Measurements from ENCODE around the gene ZNF655. TPM values are rescaled to one million over a fixed set of nuclear protein-coding genes. Genes with fewer than 3 reads are reported as not detected.
"Not testable (repeated sequence)": the region's sequence is repeated elsewhere in the genome, so short reads cannot be mapped to it uniquely, and the experiment has no call there.

Gene ZNF655
- total and polyA plus RNA-seq, 3 experiments from 2014 or later: 55.8 to 91.6 (median 58.2) TPM

GRCh38 chr7:99562114-99562784, 3.8 kb downstream of the ZNF655 start:
- peaks cover 49 to 73% (median 61%) of the 10 kb centered on the region in 3 donors for H3K4me1 Mint-ChIP-seq
- POLR2A ChIA-PET: no interaction called here

GRCh38 chr7:99562832-99563231, 4.4 kb downstream of the ZNF655 start:
- CTCF ChIA-PET: no interaction called here
- H3K36me3 Mint-ChIP-seq: peaks cover 0 to 75% (median 28%) of the 10 kb centered on the region in 3 donors

More at GRCh38 chr7:99562114-99562784, 3.8 kb downstream of the ZNF655 start:
- peaks cover 0 to 1% (median 0%) of the 10 kb centered on the region in 5 donors for H3K9me3 Mint-ChIP-seq
- H3K27ac ChIP-seq (ENCODE audit: low read depth, low read length): no peak overlapping the region
- no peaks in the 10 kb centered on the region for H3K27me3 ChIP-seq (ENCODE audit: insufficient read depth, low read length, poor library complexity, severe bottlenecking)
- H3K27ac Mint-ChIP-seq: peak overlapping the region in 5 of 8 donors; percentile 18 to 97 (median 58)
- peaks cover 52% of the 10 kb centered on the region for H3K36me3 ChIP-seq (ENCODE audit: insufficient read depth, low read length)
- H3K4me3 ChIP-seq (ENCODE audit: low read length): no peak overlapping the region
- H3K4me1 ChIP-seq (ENCODE audit: insufficient read depth, low read length): peaks cover 21% of the 10 kb centered on the region
- peak overlapping the region in 2 of 7 donors; percentile 20 to 53 for H3K4me3 Mint-ChIP-seq
- DNase-seq: no peak
- peaks cover 0 to 76% (median 29%) of the 10 kb centered on the region in 3 donors for H3K36me3 Mint-ChIP-seq
- CTCF ChIA-PET: no interaction called here
- H3K9me3 ChIP-seq (ENCODE audit: low read length): no peaks in the 10 kb centered on the region
- peaks cover 0 to 2% of the 10 kb centered on the region in 2 donors for H3K27me3 Mint-ChIP-seq

GRCh38 chr7:99563650-99564049, 5.2 kb downstream of the ZNF655 start:
- CTCF ChIA-PET: no interaction called here

More at GRCh38 chr7:99562832-99563231, 4.4 kb downstream of the ZNF655 start:
- Histone ChIP-seq H3K4me3 (ENCODE audit: low read length) (no peak overlapping the region), H3K4me1 (ENCODE audit: insufficient read depth, low read length) (peaks cover 18% of the 10 kb centered on the region), H3K9me3 (ENCODE audit: low read length) (no peaks in the 10 kb centered on the region), H3K36me3 (ENCODE audit: insufficient read depth, low read length) (peaks cover 52% of the 10 kb centered on the region), H3K27ac (ENCODE audit: low read depth, low read length) (no peak overlapping the region), H3K27me3 (ENCODE audit: insufficient read depth, low read length, poor library complexity, severe bottlenecking) (no peaks in the 10 kb centered on the region)
- Mint-ChIP-seq H3K27ac (peak overlapping the region in 5 of 8 donors; percentile 3 to 97 (median 57)), H3K9me3 (no peaks in the 10 kb centered on the region), H3K27me3 (peaks cover 0 to 2% of the 10 kb centered on the region in 2 donors), H3K4me3 (peak overlapping the region in 2 of 7 donors; percentile 18 to 46), H3K4me1 (peaks cover 43 to 67% (median 55%) of the 10 kb centered on the region in 3 donors)
- DNase-seq: peak in 1 of 5 donors; percentile 49
- POLR2A ChIA-PET: no interaction called here

DNA sequence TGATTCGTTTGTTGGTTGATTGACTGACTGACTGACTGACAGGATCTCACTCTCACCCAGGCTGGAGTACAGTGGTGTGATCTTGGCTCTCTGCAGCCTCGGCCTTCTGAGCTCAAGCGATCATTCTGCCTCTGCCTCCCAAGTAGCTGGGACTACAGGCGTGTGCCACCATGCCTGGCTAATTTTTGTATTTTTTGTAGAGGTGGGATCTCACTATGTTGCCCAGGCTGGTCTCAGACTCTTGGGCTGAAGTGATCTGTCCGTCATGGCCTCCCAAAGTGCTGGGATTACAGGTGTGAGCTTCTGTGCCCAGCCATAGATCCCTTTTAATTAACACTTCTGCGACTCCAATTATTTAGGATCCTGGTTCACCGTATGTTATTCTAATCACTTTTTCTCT, 10.3 kb downstream of the ZNF655 start:
- H3K9me3 ChIP-seq (ENCODE audit: low read length); POLR2A ChIA-PET; H3K4me1 ChIP-seq (ENCODE audit: insufficient read depth, low read length); H3K27me3 Mint-ChIP-seq; H3K9me3 Mint-ChIP-seq; H3K27ac ChIP-seq (ENCODE audit: low read depth, low read length); H3K4me3 ChIP-seq (ENCODE audit: low read length); H3K4me3 Mint-ChIP-seq; DNase-seq; H3K27me3 ChIP-seq (ENCODE audit: insufficient read depth, low read length, poor library complexity, severe bottlenecking): not testable (repeated sequence)
- Mint-ChIP-seq H3K36me3 (peaks cover 0 to 81% (median 27%) of the 10 kb centered on the region in 3 donors), H3K4me1 (peaks cover 21 to 28% (median 26%) of the 10 kb centered on the region in 3 donors), H3K27ac (peak overlapping the region in 1 of 8 donors; percentile 43)
- CTCF ChIA-PET: interaction anchor here (0.7 kb wide), 1 partner anchor 9 kb away, joined by 3 read pairs; no protein-coding TSS in a partner anchor
- peaks cover 32% of the 10 kb centered on the region for H3K36me3 ChIP-seq (ENCODE audit: insufficient read depth, low read length)

More at GRCh38 chr7:99563650-99564049, 5.2 kb downstream of the ZNF655 start:
- Histone ChIP-seq H3K4me1 (ENCODE audit: insufficient read depth, low read length) (peaks cover 18% of the 10 kb centered on the region), H3K9me3 (ENCODE audit: low read length) (no peaks in the 10 kb centered on the region), H3K4me3 (ENCODE audit: low read length) (no peak overlapping the region), H3K27ac (ENCODE audit: low read depth, low read length) (no peak overlapping the region), H3K27me3 (ENCODE audit: insufficient read depth, low read length, poor library complexity, severe bottlenecking) (no peaks in the 10 kb centered on the region), H3K36me3 (ENCODE audit: insufficient read depth, low read length) (peaks cover 52% of the 10 kb centered on the region)
- Mint-ChIP-seq H3K4me3 (peak overlapping the region in 1 of 7 donors; percentile 13), H3K27me3 (peaks cover 0 to 2% of the 10 kb centered on the region in 2 donors), H3K27ac (peak overlapping the region in 4 of 8 donors; percentile 13 to 70 (median 20)), H3K36me3 (peaks cover 0 to 70% (median 25%) of the 10 kb centered on the region in 3 donors), H3K9me3 (no peaks in the 10 kb centered on the region), H3K4me1 (peaks cover 38 to 62% (median 52%) of the 10 kb centered on the region in 3 donors)
- POLR2A ChIA-PET: no interaction called here
- no peak for DNase-seq

GRCh38 chr7:99571768-99572167, 13.3 kb downstream of the ZNF655 start:
- H3K9me3 Mint-ChIP-seq: no peaks in the 10 kb centered on the region
- no peak overlapping the region for H3K4me3 Mint-ChIP-seq
- peaks cover 5 to 7% (median 6%) of the 10 kb centered on the region in 3 donors for H3K4me1 Mint-ChIP-seq
- peak overlapping the region in 3 of 8 donors; percentile 5 to 85 (median 56) for H3K27ac Mint-ChIP-seq
- H3K27me3 ChIP-seq (ENCODE audit: insufficient read depth, low read length, poor library complexity, severe bottlenecking): no peaks in the 10 kb centered on the region
- H3K4me1 ChIP-seq (ENCODE audit: insufficient read depth, low read length): no peaks in the 10 kb centered on the region
- no peak overlapping the region for H3K4me3 ChIP-seq (ENCODE audit: low read length)
- ChIA-PET POLR2A (no interaction called here), CTCF (interaction anchor here (1.1 kb wide), 1 partner anchor 13 kb away, joined by 3 read pairs; no protein-coding TSS in a partner anchor)
- no peaks in the 10 kb centered on the region for H3K27me3 Mint-ChIP-seq
- H3K9me3 ChIP-seq (ENCODE audit: low read length): no peaks in the 10 kb centered on the region
- H3K36me3 Mint-ChIP-seq: peaks cover 0 to 62% (median 14%) of the 10 kb centered on the region in 3 donors
- no peak overlapping the region for H3K27ac ChIP-seq (ENCODE audit: low read depth, low read length)
- peaks cover 9% of the 10 kb centered on the region for H3K36me3 ChIP-seq (ENCODE audit: insufficient read depth, low read length)
- DNase-seq: no peak

GRCh38 chr7:99573257-99573656, 14.8 kb downstream of the ZNF655 start:
- Histone ChIP-seq H3K27ac (ENCODE audit: low read depth, low read length) (no peak overlapping the region), H3K27me3 (ENCODE audit: insufficient read depth, low read length, poor library complexity, severe bottlenecking) (no peaks in the 10 kb centered on the region), H3K4me1 (ENCODE audit: insufficient read depth, low read length) (no peaks in the 10 kb centered on the region), H3K4me3 (ENCODE audit: low read length) (no peak overlapping the region), H3K9me3 (ENCODE audit: low read length) (no peaks in the 10 kb centered on the region), H3K36me3 (ENCODE audit: insufficient read depth, low read length) (peaks cover 9% of the 10 kb centered on the region)
- Mint-ChIP-seq H3K4me1 (peaks cover 5 to 7% (median 6%) of the 10 kb centered on the region in 3 donors), H3K9me3 (no peaks in the 10 kb centered on the region), H3K27ac (peak overlapping the region in 2 of 8 donors; percentile 51 to 72), H3K4me3 (no peak overlapping the region), H3K36me3 (peaks cover 0 to 55% (median 14%) of the 10 kb centered on the region in 3 donors), H3K27me3 (no peaks in the 10 kb centered on the region)
- DNase-seq: no peak
- ChIA-PET POLR2A (no interaction called here), CTCF (no interaction called here)

GRCh38 chr7:99576251-99576650, 17.8 kb downstream of the ZNF655 start:
- peaks cover 11% of the 10 kb centered on the region for H3K4me1 ChIP-seq (ENCODE audit: insufficient read depth, low read length)
- H3K9me3 Mint-ChIP-seq: no peaks in the 10 kb centered on the region
- no peak overlapping the region for H3K27ac Mint-ChIP-seq
- no peaks in the 10 kb centered on the region for H3K27me3 Mint-ChIP-seq
- peaks cover 7% of the 10 kb centered on the region for H3K36me3 ChIP-seq (ENCODE audit: insufficient read depth, low read length)
- H3K4me3 Mint-ChIP-seq: peak overlapping the region in 1 of 7 donors; percentile 22
- H3K4me1 Mint-ChIP-seq: peaks cover 9 to 18% (median 15%) of the 10 kb centered on the region in 3 donors
- no peak overlapping the region for H3K27ac ChIP-seq (ENCODE audit: low read depth, low read length)
- no peaks in the 10 kb centered on the region for H3K27me3 ChIP-seq (ENCODE audit: insufficient read depth, low read length, poor library complexity, severe bottlenecking)
- H3K9me3 ChIP-seq (ENCODE audit: low read length): no peaks in the 10 kb centered on the region
- no peak overlapping the region for H3K4me3 ChIP-seq (ENCODE audit: low read length)
- no peak for DNase-seq
- ChIA-PET POLR2A (no interaction called here), CTCF (no interaction called here)
- H3K36me3 Mint-ChIP-seq: peaks cover 0 to 32% (median 10%) of the 10 kb centered on the region in 3 donors
